ENCODE measurements around the gene EDAR.

EDAR gene

DNA sequence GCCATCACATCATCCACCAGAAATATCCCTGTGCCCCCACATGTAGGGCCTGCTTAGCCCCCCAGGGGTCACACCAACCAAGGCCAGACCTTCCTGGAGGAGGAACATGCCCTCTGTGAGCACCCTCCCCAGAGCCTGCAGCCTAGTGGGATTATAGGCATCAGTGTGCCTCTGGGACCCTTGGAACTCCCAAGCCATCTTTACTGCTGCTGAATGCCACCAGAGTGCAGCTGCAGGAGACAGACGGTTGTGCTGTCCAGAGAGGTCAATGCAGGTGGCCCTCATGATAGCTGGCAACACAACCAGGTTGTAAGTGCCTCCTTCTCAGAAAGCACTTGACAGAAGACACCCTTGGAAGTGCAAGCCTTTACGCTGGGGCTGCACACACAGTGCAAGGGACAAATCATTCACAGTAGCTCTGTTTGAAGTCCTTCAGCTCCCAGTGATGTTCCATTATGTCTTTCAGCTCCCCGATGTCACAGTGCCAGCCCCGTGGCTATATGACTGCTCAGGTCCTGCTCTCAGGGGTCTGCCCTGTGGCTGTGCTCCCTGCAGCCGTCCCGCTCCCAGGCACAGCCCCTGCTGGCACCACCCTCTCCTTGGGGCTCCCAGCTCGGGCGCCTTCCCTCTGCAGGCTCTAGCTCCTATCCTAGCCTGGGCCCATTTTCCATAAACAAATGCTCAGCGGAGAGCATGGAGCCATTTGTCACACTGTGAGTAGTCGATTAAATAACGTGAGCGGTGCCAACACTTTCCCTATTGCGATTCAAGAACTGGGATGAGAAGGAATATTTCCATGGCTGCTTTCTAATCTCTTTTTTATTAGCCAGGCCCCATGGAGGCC, 65.1 kb downstream of the EDAR start:
- DNase-seq (ENCODE audit: low spot score): no peak

- no peak for DNase-seq (ENCODE audit: low spot score)
These were observed 65.9 kb downstream of the EDAR start for GRCh38 chr2:108923019-108923700.

- DNase-seq (ENCODE audit: low spot score): no peak
These were observed 66.7 kb downstream of the EDAR start for GRCh38 chr2:108922141-108922915.

GRCh38 chr2:108921096-108922030, 67.7 kb downstream of the EDAR start:
- no peak for DNase-seq (ENCODE audit: low spot score)

DNA sequence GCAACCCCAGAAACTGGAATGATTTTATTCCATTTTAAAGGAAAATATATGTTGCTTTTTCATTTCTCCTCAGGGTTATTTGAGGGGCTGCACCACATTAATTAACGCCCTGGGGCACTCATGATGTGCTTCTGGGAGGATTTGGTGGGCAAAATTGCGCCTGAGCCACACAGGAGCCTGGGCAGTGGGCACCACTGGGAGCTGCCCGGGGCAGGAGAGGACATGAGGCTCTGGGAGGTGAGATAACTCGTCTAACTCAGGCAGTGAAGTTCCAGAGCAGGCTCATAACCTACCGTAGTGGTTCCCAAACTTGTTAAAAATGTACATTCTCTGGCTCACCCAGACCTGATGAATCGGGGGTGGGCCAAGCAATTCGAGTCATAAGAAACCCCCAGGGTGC, 68.3 kb downstream of the EDAR start:
- no peak for DNase-seq (ENCODE audit: low spot score)

DNA sequence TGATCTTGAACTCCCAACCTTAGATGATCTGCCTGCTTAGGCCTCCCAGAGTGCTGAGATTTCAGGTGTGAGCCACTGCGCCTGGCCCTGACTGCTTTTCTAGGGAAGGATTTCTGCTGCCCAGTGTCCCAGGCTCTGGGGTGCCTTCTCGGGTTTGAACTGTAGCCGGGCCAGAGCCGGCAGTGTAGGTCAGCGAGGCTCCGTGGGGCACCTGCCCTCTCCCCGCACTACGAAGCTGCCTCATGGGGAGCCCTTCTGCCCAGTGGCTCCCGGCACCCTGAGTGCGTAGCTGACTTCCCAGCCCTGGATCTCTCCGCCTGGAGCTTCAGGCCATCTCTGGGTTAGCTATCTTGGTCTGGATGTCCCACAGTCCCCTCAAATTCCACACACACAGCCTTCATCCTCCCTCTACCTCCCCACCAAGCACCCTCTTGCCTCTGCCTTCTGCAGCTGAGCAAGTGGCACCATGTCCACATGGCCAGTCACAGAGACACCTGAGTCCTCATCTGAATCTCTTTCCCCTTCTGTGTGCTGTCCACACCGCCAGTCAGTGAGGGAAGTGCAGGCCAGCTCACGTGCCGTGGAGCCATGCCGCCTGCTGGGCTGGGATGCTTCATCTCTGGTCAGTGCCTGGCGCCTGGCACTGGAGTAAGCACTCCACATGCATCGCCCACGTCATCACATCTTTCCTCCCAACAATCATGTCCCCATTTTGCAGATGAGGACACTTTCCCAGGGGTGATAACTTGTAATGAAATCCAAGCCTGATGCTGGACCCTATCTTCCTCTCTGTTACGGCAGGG, 69.2 kb downstream of the EDAR start:
- no peak for DNase-seq (ENCODE audit: low spot score)

GRCh38 chr2:108918941-108919341, 70.1 kb downstream of the EDAR start:
- DNase-seq (ENCODE audit: low spot score): no peak

GRCh38 chr2:108918156-108918874, 70.7 kb downstream of the EDAR start:
- DNase-seq (ENCODE audit: low spot score): no peak

DNA sequence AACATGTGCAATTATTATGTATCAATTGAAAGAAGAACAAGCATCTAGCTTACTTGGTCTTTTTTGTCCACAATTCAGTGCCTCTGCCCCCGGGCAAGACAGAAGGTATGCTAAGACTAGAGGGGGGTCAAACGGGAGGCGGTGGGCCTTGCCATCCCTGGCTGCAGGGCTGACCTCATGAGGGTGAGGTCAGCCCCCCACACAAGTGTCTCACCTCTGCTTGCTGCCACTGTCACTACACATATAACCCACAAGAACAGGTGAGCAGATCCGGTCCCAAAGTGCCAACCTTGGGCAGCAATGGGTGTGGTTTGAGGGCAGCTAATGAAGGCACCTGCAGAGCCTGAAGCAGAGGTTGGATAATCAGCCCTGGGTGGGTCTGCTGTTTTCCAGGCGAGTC, 71.5 kb downstream of the EDAR start:
- DNase-seq (ENCODE audit: low spot score): no peak

GRCh38 chr2:108916796-108917421, 72.1 kb downstream of the EDAR start:
- DNase-seq (ENCODE audit: low spot score): no peak

DNA sequence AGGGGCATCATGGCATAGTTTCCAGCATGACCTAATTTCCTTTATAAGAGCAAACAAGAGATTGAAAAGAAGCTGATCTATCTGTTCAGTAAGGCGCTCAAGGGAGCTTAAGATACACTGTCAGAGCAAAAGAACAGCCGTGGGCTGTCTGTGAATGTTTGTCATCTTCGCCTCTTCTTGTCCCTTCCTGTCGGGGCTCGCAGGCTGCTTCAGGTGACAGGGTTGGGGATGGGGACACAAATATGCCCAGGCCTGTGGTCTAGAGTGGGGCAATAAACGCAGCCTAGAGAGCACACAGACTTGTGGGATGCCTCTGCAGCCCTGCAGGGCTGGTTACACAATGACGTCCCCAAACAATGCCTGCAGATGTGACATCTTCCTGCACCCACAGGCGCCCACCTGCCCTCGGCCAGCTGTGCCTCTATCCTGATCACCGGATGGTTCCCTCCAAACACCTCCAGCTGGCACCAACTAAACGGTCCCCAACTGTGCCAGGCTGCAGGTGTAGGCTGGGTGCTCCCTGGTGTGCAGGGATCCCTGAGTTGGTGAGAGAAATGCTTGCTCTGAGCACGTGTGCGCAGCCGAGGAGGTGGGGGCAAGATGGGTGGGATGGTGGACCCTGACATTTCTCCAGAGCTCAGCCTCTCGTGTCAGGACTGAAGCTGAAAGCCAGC, 72.8 kb downstream of the EDAR start:
- no peak for DNase-seq (ENCODE audit: low spot score)

- no peak for DNase-seq (ENCODE audit: low spot score)
These were observed 76.5 kb downstream of the EDAR start for GRCh38 chr2:108912629-108912902.

DNA sequence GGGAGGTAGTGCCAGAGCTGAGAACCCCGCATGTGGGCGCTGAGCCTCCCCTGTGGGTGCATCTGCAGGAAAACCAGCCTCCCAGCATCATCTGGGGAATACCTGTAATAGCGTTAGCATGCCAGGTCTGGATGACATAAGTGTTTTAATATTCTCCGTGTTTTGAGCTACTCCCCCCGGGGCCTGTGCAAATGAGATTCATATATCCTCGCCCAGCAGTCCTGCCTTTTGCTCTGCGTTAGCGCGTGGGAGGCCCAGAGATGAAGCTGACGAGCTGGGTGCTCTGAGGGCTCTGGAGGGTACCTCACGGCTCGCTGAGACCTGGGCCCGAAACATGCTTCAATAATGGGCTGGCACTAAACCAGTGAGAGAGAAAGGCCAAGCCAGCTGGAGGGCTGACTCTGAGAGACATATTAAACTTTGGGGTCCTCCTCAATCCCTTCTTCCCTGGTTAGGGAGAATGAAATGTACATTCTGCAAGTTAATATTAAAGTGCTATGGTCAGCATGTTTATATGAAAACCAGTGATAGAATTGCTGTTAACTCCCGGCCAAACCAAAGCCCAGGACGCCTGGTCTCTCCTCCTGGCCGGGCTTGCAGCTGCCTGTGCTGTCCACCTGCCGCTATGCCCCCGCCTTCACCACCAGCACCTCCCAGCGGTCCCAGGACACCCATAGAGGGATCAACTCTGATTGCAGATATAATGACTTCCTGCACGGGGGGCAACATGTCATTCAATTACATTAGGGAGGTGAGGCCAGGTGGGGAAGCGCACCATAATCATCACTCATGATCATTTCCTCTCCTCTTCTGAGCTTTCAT, 77.0 kb downstream of the EDAR start:
- no peak for DNase-seq (ENCODE audit: low spot score)

GRCh38 chr2:108911401-108911800, 77.6 kb downstream of the EDAR start:
- DNase-seq (ENCODE audit: low spot score): no peak

GRCh38 chr2:108910541-108911396, 78.3 kb downstream of the EDAR start:
- no peak for DNase-seq (ENCODE audit: low spot score)

DNA sequence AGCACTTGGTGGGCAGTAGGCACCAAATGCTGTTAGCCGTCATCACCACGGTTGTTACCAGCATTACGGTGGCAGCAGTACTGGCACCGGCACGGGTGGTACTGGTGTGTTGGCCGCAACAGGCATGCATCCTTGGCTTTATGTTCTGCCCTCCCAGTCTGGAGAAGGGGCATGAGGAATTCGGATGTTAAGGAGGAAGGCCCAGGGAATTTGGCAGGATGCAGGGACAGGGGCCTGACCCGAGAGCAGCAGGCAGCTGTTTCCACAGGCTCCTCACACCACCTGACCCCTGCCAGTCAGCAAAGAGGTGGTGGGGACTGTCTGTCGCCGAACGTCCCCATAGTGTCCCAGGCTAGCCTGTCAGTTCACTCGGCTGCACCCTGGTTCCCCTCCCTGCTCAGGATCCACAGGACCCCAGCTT, 79.0 kb downstream of the EDAR start:
- DNase-seq (ENCODE audit: low spot score): no peak

- DNase-seq (ENCODE audit: low spot score): no peak
These were observed 79.7 kb downstream of the EDAR start for GRCh38 chr2:108909275-108909823.

All from hematopoietic multipotent progenitor cell treated with erythropoietin and hydrocortisone succinate and interleukin-3 and kit ligand, for 15 days (in vitro differentiated cells).